ENCODE measurements around the gene OCA2.
"Not testable (repeated sequence)": the region's sequence is repeated elsewhere in the genome, so short reads cannot be mapped to it uniquely, and the experiment has no call there.

The OCA2 gene

GRCh38 chr15:27993996-27994780 is 104.9 kb downstream of the OCA2 start:
- no peak for DNase-seq

DNA sequence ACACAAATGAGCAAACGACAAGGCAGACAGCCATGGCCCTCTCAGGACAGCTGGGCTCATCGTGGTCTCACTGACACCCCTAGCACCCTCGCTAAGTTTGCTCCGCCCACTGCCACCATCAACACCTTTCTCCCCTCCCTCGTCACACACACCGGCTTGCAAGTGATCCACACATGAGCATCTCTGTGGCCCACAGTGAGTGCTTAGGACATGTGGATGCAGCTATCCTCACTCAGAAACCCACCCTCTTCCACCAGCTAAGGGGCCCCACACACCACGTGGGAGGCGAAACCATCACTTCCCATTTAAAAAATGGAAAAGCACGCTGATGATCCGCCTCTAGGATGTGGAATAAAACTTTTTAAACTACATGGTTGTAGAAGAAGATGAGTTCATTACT is 105.6 kb downstream of the OCA2 start:
- no peak for DNase-seq

- DNase-seq, result no peak
Observed at GRCh38 chr15:27990521-27991515, 108.3 kb downstream of the OCA2 start.

DNA sequence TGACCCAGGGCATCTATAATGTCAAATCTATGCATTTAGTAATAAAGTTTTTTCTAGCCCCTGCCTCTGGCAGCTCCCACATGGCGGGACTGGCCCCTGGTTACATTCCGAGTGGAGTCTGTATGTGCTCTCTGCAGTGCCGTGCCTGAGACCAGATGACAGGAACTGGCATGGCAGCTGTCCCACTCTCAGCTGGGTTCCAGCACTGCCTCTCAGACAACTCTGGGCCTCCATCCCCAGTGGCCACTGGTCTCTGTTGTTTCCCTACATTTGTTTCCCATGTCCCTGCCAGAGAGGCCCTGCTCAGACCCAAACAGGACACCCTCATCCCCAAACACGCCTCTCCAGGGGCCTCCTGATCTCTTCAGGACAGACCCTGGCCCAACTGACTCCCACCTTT is 109.3 kb downstream of the OCA2 start:
- no peak for DNase-seq

GRCh38 chr15:27989427-27989826 is 109.7 kb downstream of the OCA2 start:
- DNase-seq, result no peak

DNA sequence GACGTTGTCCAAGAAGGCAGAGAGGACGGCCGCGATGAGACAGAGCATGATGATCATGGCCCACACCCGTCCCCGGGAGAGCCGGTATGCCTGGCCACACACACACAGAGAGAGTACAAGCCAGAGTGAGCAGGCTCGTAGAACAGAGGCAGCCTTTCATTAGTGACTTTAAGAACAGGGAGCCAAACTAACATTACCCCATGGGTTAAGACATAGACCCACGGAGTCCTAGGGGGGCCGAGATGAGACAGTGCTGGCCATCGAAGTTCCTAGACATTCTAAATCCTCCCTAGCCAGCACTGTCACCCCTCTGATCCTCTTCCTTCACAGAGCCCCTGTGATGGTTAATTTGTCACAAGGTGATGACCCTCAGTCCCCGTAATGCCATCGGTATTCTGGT is 114.0 kb downstream of the OCA2 start:
- DNase-seq, result no peak

- DNase-seq, result no peak
Observed at GRCh38 chr15:27983496-27983895, 115.6 kb downstream of the OCA2 start.

DNA sequence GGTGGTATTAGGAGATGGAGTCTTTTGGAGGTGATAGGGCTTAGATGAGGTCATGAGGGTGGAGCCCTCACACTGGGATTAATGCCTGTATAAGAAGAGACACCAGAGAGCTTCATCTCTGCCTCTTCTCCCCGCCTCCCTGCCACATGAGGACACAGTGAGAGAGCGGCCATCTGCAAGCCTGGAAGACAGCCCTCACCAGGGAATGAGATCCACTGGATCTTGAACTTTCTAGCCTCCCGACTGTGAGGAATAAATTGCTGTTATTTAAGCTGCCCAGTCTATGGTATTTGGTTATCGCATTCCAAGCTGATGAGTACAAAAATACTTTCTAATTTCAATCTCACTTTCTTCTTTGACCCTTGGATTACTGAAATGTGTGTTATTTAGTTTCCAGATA is 121.4 kb downstream of the OCA2 start:
- no peak for DNase-seq

GRCh38 chr15:27973886-27974285 is 125.2 kb downstream of the OCA2 start:
- no peak for DNase-seq

DNA sequence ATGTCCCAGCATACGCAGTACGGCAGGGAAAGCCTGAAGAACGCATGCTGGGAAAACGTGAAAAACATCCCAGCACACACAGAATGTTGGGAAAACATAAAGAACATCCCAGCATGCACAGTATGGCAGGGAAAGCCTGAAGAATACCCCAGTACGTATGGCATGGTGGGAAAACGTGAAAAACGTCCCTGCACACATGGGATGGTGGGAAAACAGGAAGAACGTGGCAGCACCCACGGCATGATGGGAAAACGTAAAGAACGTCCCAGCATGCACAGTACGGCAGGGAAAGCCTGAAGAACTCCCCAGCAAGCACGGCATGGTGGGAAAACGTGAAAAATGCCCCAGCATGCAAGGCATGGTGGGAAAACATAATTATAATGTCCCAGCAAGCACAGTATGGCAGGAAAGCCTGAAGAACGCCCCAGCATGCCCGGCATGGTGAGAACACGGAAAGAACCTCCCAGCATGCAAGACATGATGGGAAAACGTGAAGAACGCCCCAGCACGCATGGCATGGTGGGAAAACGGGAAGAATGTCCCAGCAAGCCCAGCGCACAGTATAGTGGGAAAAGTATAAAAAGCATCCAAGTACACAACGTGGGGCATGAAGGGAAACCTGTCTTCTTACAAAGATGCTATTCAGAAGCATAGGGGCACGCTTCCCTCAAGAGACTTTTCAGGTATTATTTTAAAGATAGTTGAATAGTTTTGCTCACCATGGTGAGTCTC is 128.3 kb downstream of the OCA2 start:
- DNase-seq, result no peak

GRCh38 chr15:27967541-27967940 is 131.6 kb downstream of the OCA2 start:
- DNase-seq, result no peak

DNA sequence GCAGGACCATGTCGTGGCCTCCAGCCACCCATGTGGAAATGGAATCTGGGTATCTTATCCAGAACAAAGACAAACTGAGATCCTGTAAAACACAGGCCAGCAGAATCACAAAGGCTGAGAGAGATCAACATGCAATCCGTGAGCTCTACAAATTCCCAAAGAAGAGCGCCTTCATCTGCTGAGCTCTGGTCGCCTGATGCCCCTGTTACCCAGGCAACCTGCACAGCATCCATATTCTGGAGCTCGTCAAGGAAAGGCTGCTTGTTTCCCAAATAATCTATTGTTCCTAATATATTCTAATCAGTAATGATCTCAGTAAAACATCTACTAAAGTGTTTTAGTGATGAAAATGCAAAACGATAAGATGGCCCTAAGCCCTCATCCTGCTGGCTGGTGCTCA is 133.6 kb downstream of the OCA2 start:
- DNase-seq, result no peak

GRCh38 chr15:27961801-27962200 is 137.3 kb downstream of the OCA2 start:
- no peak for DNase-seq

DNA sequence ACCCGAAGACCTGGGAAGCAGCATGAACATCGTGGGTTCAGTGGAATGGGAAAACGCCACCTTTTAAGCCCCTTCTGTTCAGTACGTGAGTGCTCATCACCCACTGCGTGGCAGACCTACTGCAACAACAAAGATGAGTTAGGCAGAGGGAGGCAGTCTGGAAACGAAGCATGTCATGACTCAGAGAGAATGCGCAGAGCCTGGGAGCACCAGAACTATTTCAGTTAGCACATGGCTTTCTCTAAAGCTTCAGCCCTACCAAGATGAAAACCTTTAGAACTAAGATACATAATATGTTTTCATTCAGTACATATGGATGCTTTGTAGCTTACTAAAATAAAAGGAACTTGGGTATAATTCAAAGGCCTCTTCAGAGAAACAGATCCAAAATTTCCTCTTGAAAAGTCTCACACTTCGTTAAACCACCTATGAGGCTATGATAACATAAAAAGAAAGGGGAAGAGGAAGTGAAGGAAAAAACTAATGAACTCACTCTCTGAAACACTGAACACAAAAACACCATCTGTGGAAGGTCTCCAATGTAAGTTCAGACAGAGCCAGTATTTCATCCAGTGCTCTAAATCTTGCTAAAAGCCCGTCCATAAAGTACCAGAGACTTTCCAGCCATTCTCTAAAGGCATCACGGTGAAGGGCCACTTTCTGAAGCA is 140.1 kb downstream of the OCA2 start:
- no peak for DNase-seq

DNA sequence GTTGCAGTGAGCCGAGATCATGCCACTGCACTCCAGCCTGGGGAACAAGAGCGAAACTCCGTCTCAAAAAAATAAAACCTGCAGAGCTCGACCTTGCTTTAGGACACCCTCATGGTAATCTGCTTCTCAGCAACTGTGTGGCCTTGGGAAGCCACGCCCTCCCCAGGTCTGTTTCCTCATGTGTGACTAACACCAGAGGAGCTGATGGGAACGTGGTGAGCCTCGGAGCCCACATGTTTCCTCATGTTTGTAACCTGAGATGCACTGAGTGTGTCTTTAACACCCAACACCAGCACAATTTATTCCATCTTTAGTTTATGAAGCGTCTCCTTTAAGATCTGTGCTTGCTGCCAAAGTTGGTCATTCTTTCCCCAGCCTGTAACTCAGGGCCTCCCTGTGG is 142.8 kb downstream of the OCA2 start:
- DNase-seq, result no peak

DNA sequence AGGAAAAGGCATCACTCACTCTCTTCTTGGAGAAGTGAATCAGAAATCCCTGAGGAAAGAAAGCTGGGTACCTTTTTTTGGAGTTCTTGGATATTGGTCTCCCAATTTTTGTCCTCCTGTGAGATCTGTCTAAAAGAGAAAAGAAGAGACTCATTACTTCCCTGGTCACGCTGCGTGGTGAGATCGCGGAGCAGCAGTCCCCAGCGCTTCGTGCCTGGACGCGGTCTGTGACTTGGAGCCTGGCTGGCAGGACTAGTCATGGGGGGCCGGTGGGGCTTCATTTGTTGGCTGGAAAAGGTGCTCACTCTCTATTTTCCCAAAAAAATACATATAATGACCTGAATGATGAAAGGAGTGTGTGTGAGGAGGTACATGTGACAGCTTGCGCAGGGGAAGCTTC is 144.0 kb downstream of the OCA2 start:
- no peak for DNase-seq

DNA sequence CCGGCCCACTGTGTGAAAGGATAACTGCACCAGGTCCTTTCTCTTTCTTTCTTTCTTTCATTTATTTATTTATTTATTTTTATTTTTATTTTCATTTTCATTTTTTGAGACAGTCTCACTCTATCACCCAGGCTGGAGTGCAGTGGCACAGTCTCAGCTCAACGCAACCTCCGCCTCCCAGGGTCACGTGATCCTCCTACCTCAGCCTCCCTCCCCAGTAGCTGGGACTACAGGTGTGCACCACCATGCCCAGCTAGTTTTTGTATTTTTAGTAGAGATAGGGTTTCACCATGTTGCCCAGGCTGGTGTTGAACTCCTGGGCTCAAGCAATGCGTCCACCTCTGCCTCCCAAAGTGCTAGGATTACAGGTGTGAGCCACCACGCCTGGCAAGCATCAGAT is 146.5 kb downstream of the OCA2 start:
- DNase-seq, result not testable (repeated sequence)

- DNase-seq, result no peak
Observed at GRCh38 chr15:27951191-27951890, 147.8 kb downstream of the OCA2 start.

- no peak for DNase-seq
Observed at GRCh38 chr15:27949089-27949488, 150.0 kb downstream of the OCA2 start.

DNA sequence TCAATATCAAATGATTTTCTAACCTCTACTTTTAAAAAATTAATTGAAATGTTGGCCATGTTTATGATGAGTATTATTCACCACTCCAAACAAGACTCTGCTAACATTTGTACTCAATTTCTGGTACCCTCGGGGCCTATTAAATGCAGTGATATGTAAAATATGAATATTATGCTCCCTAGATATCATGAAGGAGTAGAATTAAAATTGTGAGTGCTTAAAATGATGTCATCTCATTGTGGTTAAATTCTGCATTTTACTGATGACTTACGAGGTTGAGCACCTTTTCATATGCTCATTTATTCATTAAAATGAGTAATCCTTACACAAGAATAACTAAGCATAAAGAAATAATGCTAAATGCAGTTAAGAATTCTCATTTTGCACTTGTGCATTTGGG is 159.9 kb downstream of the OCA2 start:
- DNase-seq, result no peak

DNA sequence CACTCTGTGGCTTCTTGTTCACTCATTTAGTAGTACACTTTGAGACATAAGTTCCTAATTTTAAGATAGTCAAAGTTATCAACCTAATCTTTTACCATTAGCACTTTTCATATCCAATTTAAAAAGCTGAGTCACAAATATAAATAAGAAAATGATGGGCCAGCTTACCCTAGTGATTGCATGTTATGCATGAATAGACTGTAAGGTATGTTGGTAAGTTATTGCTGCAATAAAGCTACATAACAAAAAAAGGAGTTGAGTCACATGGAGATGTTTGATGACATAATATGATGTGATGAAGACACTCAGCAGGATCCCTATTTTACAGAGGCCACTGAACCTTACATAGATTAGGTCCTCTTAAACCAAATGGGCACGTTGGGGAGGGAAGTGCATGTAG is 161.3 kb downstream of the OCA2 start:
- no peak for DNase-seq

DNA sequence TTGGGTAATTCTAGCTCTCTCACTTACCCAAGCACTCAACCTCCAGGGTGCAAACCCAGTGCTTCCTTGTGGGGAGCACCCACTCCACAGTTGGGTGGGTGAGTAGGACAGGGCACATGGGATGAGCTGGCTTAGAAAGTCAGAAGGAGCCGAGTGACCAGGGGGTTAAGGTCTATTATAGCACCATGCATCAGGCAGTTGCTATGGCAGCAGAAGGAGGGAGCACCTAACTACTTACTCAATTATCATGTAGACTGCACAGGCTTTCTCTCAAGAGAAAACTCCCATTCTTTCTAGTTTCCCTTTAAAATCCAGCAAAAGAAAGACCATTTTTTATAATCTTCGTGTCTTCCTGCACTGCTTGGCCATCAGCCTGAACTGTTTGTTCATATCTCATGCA is 163.0 kb downstream of the OCA2 start:
- no peak for DNase-seq
